Activated CD8-positive, alpha-beta memory T cell treated with anti-CD3 and anti-CD28 coated beads, Interleukin-2, amount 50 U/mL, for 1 hour (primary cell): ENCODE data around the gene PPFIBP2.

ENCODE experiments used
- DNase-seq: peaks from one replicate; pipeline ENCODE4 v3.0.0-alpha.2; 2020; ENCODE audit errors: extremely low read depth

Gene PPFIBP2

DNA sequence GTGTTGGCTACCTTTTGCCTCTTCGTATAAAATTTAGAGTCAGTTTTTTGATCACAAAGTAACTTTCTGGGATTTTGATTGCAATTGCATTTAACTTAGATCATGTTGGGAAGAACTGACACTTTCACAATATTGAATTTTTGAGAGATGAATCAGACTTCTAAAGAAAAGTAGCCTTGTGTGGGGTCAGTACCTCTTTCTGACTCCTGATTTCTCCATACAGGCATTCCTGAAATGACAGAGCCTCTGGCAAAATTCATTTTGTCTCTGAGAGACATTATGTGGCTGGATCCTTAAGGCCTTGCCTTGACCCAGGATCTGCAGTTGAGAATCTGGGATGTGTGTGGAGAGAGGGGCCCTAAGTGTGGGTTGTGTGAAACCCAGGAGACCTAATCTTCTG lies 37.8 kb downstream of the PPFIBP2 start:
- no peak for DNase-seq

DNA sequence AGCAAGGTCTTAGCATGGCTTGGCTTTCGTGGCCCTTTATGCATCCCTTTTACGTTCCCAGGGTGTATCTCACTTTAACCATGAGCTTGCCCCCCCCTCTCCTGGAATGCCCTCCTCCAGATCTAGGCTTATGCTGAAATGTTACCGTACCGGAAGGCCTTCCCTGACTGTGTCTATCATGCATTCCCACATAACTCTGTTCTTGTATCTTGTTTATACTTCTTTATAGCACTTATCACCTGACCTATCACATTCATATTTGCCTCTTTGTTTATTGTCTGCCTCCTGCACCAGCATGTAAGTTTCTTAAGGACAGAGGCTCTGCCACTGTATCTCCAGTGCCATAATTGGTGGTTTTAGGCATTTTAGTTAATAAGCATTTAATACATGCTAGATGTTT lies 38.9 kb downstream of the PPFIBP2 start:
- no peak for DNase-seq

DNA sequence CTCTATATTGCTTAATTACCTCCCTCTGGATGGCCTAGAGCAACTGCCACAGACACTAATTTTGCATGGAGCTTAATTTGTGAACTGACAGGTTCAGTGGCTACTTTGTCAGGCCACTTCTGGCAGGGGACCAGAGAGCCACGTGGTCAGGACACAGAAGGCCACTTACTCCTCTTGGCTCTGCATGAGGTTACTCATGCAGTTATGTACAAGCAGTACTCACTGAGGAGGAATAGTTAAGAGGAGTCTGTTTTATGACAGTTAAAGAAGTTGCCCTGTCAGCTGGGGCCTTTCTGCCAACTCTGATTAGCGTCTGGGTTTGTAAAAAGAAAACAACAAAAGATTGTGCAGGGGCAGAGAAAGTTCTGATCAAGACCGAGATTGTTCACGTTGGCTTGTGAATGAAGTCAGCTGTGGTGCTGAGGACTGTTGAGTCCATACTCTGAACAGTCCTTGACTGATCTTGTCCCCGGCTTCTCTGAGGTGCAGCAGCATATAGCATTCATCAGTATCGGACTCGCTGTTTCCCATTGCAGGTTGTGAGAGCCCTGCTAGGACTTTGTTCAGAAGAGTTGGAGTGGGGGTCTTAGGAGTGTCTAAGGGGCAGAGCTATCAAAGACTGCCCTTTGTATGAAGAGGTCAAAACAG lies 41.4 kb downstream of the PPFIBP2 start:
- DNase-seq: no peak

DNA sequence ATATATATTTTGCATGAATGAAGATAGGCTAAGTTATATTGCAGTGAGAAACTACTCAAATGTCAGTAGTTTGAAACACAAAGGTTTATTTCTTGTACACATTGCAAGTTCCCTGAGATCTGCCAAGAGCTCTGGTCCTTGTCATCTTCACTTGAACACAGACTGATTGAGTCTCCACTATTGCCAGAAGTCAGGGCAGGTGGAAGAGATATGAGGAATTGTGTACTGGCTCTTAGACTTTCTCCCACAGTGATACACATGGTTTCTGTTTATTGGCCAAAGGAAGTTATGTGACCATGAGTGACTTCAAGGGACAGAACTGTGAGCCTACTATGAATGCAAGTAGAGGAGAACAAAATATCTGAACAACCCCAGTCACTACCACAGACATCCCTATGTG lies 44.2 kb downstream of the PPFIBP2 start:
- DNase-seq: no peak

DNA sequence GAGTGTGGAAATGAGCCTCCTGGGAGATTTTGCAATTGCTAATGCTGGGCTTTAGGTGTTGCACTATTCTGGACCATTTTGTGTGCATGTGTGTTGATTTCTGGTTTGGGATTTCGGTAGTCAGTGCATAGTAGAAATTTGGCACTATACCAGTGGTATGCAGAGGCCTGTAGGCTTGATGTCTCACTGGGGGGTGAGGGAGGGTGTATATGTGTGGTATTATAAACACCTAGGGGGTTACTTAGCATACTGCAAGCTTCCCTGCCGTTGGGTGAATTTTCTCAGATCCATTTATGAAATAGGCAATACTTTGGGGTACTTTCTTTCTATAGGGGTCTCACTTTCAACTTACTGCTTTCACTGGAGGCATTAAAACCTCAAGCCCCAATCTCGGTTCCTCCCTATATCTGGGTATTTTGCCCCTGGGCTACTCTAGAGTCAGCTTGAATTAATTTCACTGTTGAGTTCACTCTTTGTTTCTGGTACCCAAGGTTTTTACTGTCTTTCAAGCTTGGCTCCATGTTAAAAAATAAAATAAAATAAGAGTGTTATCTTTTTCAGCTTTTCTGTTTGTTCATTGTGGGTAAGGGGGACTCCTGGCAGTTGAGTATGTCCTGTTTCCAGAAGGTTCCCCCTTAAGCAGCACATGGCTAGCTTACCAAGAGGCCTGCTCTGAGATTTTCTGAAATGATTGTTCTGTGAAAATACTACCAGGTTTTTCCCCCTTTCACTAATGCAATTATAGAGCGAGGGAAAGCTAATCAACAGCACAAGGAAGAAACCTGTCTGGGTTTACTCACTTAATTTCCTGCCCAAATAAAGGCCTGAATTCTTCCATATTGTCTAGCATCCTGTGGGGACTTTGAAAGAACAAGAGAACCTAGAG lies 45.8 kb downstream of the PPFIBP2 start:
- no peak for DNase-seq

DNA sequence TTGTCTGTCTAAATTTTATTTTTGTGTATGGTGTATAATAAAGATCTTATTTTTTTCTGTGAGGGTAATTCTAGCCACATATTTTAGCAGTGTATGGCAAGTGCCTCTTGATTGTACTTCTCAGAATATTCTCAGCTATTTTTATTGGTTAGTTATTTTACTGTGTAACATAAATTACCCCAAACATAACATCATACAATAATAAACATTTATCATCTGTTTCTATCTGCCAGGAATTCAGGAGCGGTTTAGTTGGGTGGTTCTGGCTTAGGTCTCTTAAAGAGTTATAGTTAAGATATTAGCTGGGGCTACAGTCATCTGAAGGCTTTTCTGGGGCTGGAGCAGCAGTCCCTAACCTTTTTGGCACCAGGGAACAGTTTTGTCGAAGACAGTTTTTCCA lies 47.8 kb downstream of the PPFIBP2 start:
- DNase-seq: no peak

DNA sequence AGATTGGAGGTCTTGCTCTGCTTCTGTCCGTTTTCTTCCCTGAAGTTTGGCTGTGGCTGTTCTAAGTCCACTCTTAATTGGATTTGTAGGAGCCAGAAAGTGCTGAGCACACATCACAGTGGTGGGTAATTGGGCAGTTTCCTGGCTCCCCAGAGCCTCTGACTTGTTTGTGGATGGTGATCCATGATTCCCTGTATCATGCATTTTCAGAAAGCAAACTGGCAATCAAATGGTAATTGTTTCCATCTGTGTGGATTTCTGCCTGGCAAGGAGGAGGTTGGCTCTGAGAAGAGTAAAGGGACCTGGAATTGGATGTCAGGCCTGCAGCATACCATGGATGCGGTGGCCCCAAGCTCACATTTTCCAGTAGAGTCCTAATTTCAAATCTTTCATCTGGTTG lies 49.5 kb downstream of the PPFIBP2 start:
- DNase-seq: no peak

DNA sequence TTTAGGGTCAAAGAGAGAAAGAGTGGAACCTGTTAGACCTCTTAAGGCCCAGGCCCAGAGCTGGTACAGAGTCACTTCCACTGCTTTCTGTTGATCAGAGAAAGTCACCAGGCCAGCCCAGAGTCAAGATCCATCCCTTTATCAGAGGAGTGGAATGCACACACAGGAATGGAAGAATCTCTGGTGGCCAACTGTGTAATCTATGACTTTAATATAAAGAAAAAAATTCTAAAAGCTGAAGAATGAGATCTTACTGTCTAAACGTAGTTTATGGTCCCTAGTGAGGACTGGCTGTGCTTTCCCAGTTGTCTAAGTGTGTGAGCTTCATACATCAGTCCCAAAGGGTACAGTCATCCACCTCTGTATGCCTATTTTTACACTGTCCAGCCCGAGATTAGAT lies 51.0 kb downstream of the PPFIBP2 start:
- DNase-seq: no peak

DNA sequence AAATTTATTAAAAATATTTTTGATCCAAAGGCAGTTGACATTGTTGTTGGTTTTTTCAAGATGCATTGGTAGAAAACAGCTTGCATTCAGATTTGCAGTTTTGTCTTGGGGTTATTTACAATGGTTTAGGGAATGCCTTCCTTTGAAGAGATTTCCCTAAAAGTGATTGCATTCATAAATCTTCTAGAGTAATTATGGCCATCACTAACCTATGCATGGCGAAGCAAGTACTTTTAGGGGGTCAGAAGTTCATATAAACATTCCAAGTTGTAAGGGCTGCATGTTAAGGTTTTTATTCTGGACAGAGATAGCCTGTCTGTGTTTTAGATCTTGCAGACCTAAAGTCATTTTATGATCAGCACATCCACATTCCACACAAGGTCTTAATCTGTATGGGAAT lies 53.5 kb downstream of the PPFIBP2 start:
- no peak for DNase-seq

DNA sequence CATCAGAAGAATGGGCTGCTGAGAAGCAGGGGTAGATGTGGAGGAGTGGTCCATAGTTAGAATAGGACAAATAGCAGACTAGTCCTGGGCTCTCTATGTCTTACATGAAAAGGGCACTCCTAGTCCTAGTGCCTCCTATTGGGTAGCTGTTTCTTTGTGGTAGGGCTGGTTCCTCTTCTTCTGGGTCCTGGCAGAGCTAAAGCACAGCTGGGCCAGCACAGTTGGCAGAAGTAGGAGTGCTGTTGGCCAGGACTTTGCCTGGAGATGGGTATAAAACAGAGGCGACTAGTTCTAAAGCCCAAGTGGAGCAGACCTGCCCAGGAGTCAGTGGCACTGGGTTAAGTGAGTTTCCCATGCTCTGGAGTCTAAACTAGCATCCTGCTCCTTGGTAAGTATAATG lies 55.2 kb downstream of the PPFIBP2 start:
- no peak for DNase-seq

DNA sequence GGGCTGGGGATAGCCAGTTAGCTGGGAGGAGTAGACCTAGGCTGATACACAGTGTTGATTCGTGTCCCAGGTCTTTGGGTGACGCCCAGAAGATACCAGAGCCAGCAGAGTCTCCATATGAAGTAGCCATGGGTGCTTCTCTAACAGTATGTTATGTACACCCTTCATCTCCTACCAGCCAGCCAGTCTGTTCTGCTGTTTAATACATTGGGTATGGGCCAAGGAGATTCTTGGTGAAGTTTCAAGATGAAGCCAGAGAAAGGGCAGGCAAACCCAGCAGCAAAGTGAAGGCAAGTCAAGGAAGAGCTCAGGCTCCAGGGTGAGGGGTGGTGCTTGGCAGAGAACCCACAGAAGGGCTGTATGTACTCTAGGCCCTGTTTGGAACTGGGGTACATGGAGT lies 56.4 kb downstream of the PPFIBP2 start:
- DNase-seq: no peak

DNA sequence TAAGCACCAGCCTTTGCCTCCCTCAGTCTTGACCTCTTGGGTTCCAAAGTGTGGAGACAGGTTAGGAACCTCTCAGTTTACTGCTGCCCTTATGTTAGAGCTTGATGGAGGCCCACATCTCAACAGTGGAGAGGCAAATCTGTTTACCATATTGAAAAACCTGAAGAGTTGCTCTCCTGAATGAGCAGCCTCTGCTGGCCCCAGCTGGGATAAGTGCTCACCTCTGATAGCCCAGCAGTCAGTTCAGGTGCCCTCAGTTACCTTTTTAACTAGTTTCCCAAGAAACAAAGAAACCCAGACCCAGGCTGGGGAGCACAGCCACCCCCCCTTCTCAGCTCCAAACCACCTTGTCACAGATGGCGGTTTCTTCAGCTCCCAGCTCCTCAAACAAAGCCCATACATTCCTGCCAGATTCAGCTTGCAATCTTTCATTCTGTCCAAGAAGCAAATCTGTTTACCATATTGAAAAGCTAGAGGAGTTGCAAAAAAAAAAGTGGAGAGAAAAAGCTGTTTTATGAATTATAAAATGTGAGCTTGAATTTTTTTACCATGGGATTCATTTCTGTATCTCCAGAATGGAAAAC lies 57.2 kb downstream of the PPFIBP2 start:
- no peak for DNase-seq

DNA sequence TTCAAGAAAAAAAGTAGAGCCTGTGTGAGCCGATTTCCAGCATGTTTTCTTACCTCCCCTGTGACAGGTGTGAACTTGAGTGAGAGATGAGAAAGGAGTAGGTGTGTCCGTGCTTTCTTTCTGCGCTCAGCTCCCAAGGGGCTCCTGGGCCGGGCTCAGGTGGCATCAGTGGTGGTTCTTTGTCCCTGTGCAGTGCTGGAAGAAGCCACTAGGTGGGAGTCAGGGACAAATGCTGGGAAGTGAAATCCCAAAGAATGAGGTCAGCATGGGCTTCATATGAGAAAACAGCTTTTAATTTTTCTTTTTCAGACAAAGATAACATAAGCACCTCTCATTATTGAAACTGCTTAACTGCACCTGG lies 57.8 kb downstream of the PPFIBP2 start:
- DNase-seq: no peak

DNA sequence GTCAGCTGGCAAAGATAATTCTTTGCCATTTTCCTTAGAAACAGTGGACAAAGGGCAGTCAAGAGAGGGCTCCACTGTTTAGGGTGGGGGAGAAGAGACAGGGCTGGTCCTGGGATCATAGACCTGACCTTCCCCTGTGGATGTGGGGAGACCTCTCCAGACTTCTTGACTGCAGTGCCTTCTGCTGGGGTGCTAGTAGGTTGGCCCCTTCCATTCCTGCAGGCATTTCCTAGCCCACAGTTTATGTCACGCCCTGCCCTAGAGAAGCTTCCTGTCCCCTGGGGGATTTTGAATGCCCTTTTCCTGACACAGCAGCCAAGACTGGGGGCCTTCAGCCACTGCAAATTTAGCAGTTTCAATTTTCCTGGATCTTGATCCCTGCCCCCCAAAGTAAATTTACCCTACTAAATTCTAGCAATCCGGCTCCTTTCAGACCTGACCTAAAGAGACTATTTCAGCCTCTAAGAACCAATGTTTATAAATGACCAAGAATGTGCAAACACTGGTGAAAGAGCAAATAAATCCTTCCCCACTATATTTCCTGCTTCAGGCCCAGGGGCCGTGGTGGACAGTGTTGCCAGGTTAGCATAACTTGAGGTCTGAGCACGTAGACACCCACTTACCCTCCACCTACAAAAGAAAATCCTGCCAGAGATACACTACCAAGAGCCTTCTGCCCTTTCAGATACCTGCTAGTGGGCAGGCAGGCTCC lies 58.4 kb downstream of the PPFIBP2 start:
- DNase-seq: no peak

DNA sequence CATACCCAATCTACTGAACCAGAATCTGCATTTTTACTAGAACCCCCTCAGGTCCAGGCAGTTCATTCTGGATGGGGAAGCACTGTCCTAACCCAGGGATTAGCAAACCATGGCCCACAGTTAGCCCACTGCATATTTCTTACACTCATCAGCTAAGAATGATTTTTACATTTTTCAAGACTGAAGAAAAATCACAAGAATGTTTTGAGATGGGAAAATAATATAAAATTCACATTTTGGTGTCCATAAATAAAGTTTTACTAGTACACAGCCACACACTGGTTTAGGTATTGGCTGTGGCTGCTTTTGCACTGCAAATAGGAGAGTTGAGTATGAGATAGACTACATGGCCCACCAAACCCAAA lies 59.4 kb downstream of the PPFIBP2 start:
- DNase-seq: no peak

DNA sequence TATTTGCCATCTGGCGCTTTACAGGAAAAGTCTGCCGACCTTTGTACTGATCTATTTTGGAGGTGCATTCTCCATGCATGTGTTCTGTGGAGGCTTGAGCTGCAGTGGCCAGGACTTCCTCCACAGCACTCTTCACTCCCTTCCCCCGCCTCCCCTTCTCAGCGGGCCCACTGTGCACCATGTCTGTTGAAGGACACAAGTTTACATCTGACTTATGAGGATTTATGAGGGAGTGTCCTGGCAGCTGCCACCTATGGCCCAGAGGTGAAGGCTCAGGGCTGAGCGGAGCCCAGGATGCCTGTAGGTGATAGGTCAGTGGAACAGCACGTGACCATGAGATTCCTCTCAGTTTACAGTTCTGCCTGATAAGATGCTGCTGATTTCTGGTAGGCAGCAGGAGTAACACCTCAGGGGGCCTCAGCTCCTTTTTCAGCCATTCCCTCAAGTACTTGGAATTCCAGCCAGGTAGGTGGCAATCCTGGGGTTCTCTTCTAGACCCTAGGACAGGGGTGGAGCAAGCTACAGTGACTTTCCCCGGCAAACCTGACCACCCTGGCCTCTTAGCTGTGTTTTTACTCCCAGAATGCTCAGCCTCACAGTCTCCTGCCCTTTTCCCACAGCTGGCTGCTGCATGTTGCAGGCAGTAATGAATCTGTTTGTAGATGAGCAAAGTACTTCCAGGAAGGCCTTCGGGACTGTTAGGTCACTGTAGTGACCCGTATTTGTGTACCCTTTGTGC lies 59.9 kb downstream of the PPFIBP2 start:
- DNase-seq: no peak

DNA sequence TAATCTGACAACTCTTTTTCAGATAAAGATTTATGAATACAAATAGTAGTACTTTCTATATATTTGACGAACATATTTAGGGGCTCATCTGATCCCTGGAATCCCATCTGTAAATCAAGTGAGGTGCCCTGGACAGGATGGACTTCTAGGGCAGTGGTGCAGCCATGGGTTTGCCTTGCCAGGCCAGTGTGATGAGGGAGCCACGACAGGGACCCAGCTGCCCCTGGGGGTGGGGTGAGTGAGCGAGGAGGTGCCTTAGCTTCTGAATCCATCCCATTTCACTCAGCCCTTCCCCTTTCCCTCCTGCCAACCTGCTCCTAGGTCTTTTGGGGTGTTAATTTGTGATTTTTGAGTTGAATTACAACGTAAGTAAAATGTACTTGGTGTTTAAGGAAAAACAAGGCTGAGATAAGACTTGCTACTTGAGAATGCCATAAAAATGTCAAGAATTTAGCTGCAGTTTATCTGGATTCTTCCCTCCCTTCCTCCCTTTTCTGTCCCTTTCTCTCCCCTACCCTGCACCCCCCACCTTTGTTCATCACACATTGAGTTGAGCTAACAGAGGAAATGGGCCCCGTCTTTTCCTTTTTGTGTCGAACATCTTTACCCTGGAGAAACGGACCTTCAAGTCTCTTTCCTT lies 60.8 kb downstream of the PPFIBP2 start:
- no peak for DNase-seq

DNA sequence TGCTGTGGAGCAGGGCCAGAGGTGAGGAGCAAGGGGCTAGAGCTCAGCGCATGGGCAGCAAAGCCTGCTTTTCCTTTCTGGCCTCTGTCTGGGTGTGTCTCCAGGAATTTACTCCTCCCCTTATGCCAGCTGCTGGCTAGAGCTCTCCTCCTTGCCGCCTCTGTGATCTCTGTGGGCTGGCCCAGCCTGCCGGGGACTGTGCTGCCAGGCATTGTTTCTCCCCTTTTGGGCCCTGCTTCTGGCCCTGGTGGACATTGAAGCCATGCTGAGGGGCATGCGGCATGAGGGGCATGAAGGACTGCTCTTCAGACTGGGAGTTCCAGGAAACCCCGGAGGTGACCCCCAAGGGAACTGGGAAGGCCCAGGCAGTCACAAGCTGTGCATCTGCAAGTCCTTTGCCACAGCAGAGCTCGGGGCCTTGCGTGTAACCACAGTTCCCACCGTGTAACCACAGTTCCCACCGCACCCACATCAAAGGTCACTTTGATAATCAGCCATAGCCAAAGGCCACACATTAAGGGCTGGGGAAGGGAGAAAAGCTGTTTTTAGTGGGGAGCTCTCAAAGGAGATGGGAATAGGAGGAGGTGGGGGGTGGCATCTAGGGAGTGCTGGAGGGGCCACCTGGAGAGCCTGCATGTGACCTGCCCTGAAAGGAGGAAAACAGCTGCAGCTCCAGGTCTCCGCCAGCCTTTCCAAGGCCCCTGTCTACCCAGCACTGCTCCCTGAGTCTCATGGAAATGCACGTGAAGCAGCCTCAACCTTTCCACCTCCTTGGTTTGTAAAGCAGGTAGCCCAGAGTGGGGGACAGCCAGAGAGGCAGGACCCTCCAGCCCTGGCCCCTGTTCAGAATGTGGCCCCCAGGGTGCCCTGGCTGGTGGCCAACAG lies 62.3 kb downstream of the PPFIBP2 start:
- no peak for DNase-seq

DNA sequence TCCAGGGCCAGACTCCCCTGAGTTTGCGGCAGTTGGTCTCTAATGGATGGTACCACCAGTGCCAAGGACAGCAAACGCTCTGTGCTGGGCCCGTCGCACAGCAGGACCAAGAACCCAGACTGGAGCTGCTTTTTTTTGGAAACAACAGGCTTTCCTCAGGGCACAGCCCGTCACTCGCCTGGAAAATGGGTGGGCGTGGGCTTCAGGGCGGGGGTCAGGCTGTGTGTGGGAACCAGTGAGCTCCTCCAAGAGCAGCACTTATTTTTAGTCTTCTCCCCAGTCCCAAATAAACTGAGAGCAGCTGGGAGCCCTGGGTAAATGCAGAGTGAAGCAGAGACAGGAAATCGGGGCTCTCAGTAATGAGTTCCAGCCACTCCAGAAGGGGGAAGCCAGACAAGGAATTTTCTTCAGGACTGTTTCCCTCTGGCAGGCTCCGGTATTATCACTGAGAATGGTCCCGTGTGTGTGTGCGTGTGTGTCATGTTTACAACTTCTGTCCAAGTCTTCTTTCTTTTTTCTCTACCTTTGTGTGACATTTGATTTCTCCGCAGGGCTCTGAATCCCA lies 63.0 kb downstream of the PPFIBP2 start:
- DNase-seq: no peak
